Epithelial cell of umbilical artery (primary cell): Measurements from ENCODE around the gene FBLL1. TPM values are rescaled to one million over a fixed set of nuclear protein-coding genes. Genes with fewer than 3 reads are reported as not detected.

Experiments
- total RNA-seq: library from RNA; depleted of rRNA; stranded (reverse); fragments of >200 nt; gene quantifications from 2 replicates; pipeline ENCODE4 v1.2.3, GENCODE V29; 2014

Gene FBLL1
- total RNA-seq = 0.30 and 0.97 TPM in 2 replicates

DNA sequence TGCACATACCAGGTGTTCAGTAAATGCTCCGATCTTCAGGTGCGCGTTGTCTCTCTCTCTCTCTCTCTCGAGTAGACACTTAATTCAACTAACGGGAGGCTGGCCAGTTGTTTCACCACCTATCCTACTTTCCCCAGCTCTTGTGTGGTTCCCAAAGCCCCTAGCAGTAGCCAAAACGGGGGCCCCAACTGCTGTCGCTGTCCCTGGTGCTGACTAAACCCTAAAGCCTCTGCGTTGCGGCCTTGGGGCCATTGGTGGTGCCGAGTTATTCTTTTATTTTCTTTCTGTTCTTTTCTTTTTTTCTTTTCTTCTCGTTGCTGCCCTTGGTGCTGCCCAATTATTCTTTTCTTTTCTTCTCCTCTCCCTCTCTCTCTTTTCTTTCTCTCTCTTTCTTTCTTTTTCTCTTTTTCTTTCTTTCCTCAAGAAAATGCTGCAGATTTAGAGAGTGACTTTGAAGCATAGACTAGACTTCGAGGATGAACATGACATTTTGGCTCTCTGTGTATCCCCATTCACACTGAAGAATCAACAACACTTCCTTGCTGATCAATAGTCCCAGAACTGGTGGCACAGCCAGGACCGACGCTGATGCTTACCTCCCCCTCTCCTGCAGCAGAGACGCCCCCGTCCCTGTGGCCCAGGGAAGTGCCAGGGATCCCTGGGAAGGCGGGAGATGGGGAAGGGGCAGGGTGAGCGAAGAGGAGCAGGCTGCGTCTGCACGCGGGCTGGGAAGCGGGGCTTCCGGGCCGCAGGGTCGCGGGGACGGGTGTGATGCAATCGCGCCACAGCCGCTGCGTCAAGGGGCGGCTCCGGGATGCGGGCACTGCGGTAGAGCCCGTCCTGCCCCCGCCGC, at the start of gene FBLL1:
Gene FBLL1 (plus strand): TSS at position 785 of the 853 bp plus-strand sequence. CDS start 200 bp downstream, outside the sequence.

DNA sequence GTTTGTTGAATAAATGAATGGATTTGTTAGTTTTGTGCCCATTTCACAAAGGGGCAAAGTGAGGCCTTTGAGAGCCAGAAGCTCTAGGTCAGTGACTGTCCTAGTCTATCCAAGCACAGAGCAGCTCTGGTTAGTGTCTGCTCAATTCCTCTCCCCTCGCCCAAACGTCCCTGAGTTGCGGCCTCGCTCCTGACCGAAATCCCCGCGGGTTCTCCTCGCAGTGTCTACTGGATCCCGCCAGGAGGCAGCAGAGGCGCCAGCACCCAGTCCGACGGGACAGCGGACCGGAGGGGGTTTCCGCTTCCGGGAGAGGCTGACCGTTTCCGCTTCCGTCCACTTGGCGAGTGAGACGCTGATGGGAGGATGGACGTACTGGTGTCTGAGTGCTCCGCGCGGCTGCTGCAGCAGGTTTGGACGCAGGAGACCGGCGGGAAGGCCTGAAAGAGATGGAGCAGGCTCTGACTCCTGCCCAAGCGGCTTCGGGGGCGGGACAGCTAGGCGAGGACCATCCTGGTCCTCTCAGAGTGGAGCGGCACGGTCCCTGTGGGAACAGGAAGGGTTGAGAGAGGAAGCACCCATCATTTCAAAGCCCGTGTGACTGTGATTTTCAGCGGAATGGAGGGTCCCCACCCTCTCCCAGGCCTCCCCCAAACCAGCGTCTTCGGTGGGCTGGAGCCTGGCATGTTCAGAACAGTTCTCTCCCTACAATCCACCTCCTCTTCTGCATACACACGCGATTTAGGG, 42.8 kb upstream of the FBLL1 start, which contains the start of gene RARS1:
Gene RARS1 (plus strand): TSS at position 336 of the 744 bp plus-strand sequence. CDS start 28 bp downstream, at position 364.

DNA sequence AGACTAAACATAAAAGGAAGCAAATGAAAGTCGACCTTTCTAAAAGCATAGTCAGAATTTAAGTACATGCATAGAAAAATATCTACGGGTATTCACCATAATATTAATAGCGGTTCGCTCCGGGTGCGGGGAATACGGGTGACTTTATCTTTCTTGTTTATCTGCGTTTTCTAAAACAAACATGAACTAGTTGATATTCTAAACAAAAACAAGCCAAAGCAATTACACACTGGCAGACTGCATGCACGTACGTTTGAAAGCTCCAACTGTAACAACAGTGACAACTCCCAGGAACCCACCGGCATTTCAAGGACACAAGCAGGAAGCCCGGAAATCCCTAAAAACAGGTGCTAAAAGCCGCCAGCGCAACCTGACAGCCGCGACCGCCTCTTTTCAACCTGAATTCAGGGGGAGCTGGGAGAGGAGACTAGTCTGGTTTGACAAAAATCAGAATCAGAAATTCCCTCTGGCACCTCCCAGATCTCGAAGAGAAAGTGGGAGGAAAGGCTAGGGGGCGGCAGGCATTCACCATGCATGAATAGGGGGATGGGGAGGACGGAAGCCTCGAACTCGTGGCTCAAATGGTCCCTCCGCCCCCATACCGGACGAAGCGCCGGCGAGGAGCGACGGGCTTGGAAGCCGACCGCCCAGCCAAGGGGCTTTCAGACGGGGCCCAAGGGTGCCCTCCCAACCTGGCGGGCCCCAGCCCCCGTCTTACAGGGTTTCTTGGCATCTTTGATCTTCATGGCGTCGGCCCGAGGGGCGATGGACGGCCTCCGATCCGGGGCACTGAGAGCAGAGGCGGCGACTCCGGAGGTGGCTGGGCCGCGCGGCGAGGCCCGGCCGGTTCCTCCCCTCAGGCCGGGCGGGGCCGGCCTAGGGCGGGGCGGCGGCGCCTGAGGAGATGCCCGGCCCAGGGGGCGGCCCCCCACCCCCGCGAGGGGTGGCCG, 49.7 kb downstream of the FBLL1 start, which contains the start of gene PANK3:
Gene PANK3 (minus strand): TSS at position 831 of the 950 bp plus-strand sequence. CDS start 85 bp downstream, at position 746.

Other genes starting within 250 kb of the FBLL1 start
- 1.5 and 2.3 TPM in 2 replicates for gene WWC1, start 237.7 kb upstream of the FBLL1 start, total RNA-seq
- 212 and 216 TPM in 2 replicates for gene RARS1, start 42.8 kb upstream of the FBLL1 start, total RNA-seq
- gene PANK3, start 50.1 kb downstream of the FBLL1 start, total RNA-seq = 45.1 and 60.8 TPM in 2 replicates